Activated naive CD8-positive, alpha-beta T cell treated with anti-CD3 and anti-CD28 coated beads, Interleukin-2, amount 10 ng/mL, durations not matched to agents 7 days and 5 days (primary cell): Measurements from ENCODE around the gene B3GALT4. TPM values are rescaled to one million over a fixed set of nuclear protein-coding genes. Genes with fewer than 3 reads are reported as not detected.

ENCODE experiments used
- ATAC-seq: fragments of 150-1000 bp; cut with Tn5 transposase; one replicate; pipeline ENCODE4 v1.10.0; 2021; ENCODE audit warnings: low read depth, moderate library complexity
- POLR2A ChIA-PET: fragments of 350-600 bp; sonication (Branson Sonifier 250); formaldehyde crosslinking; loops from one replicate; lab custom pipeline; 2021; ENCODE audit warnings: antibody characterized with exemption; lab: Charles Lee
- DNase-seq: peaks from one replicate; pipeline ENCODE4 v3.0.0; 2021
- H3K27ac Mint-ChIP-seq: one replicate; pipeline ENCODE4 v1.8.0; 2022; ENCODE audit warnings: mild to moderate bottlenecking, mixed read lengths
- H3K27me3 Mint-ChIP-seq: one replicate; pipeline ENCODE4 v1.8.0; 2022; ENCODE audit warnings: mild to moderate bottlenecking, moderate library complexity, mixed read lengths
- H3K36me3 Mint-ChIP-seq: one replicate; pipeline ENCODE4 v1.8.0; 2021; ENCODE audit warnings: mild to moderate bottlenecking, mixed read lengths
- H3K4me1 Mint-ChIP-seq: one replicate; pipeline ENCODE4 v1.8.0; 2021; ENCODE audit warnings: mixed read lengths
- H3K4me3 Mint-ChIP-seq: one replicate; pipeline ENCODE4 v1.8.0; 2022; ENCODE audit warnings: mild to moderate bottlenecking, moderate library complexity, mixed read lengths
- H3K9me3 Mint-ChIP-seq: one replicate; pipeline ENCODE4 v1.8.0; 2021; ENCODE audit warnings: mixed read lengths
- total RNA-seq, 2 experiments: library from RNA; stranded (reverse); gene quantifications; one replicate each; pipeline ENCODE4 v1.2.3, GENCODE V29; 2021

The B3GALT4 gene
- total RNA-seq: 10 to 100 TPM; 32.0 to 35.4 TPM

GRCh38 chr6:33276864-33277662 is at the start of gene B3GALT4:
B3GALT4 (plus strand) TSS chr6:33277123; CDS start chr6:33277420, 297 bp downstream.
- DNase-seq (peak; percentile 86), ATAC-seq (peak; percentile 76)
- POLR2A ChIA-PET: interaction anchor here (0.5 to 4.4 kb wide), 26 partner anchors 12 to 308 kb away, joined by 3 to 107 read pairs (median 5); partner anchors contain the start of genes CUTA, HSD17B8, KIFC1 and PFDN6
- Mint-ChIP-seq H3K4me3 (peak within 1 kb of the TSS; percentile 97), H3K9me3 (no peaks in the 10 kb centered on the region), H3K27me3 (no peaks in the 10 kb centered on the region), H3K36me3 (peaks cover 41% of the 10 kb centered on the region), H3K27ac (peak within 1 kb of the TSS; percentile 98), H3K4me1 (peaks cover 46% of the 10 kb centered on the region)

DNA sequence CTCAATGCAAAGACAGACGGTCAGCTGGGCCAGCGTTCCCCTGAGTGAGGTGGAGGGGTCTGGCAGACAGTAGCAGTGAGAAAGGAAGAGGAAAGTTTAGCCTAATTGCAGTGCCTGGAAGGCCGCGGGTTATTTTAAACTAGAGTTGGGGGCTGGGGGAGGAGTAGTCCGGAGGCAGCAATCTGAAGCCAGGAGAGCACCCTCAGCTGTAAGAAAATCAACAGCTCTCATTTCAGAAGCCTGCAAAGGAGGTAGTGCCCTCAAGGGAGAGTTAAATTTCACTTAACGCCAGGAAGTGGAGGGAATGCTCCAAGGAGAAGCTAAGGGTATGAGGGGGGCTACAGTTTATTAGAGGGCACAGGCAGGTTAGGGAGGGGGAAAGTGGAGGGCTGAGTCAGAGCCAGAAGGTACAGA is 41.7 kb upstream of the B3GALT4 start:
- POLR2A ChIA-PET: interaction anchor here (0.6 kb wide), 1 partner anchor 175 kb away, joined by 3 read pairs; no protein-coding TSS in a partner anchor
- Mint-ChIP-seq H3K27me3 (peaks cover 28% of the 10 kb centered on the region), H3K36me3 (no peaks in the 10 kb centered on the region), H3K4me3 (no peak overlapping the region), H3K9me3 (no peaks in the 10 kb centered on the region), H3K27ac (no peak overlapping the region), H3K4me1 (peaks cover 1% of the 10 kb centered on the region)
- DNase-seq (no peak), ATAC-seq (no peak)

DNA sequence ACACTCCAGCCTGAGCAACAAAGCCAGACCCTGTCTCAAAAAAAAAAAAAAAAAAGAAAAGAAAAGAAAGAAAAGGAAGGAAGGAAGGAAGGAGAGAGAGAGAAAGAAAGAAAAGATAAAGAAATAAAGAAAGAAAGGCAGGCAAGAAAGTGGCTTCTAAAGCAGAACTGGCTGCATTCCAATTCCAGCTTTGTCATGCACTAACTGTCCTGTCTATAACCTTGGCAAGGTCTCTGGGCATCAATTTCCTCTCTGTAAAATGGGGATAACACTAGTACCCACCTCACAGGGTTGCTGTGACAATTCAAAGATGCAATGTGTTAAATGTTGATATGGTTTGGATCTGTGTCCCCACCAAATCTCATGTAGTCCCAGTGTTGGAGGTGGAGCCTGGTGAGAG is 40.6 kb upstream of the B3GALT4 start:
- H3K27ac Mint-ChIP-seq: no peak overlapping the region
- peaks cover 3% of the 10 kb centered on the region for H3K4me1 Mint-ChIP-seq
- no peak for ATAC-seq
- no peaks in the 10 kb centered on the region for H3K36me3 Mint-ChIP-seq
- H3K4me3 Mint-ChIP-seq: no peak overlapping the region
- POLR2A ChIA-PET: interaction anchor here (1.0 kb wide), 1 partner anchor 19 kb away, joined by 3 read pairs; no protein-coding TSS in a partner anchor
- H3K27me3 Mint-ChIP-seq: peaks cover 27% of the 10 kb centered on the region
- DNase-seq: no peak
- H3K9me3 Mint-ChIP-seq: no peaks in the 10 kb centered on the region

DNA sequence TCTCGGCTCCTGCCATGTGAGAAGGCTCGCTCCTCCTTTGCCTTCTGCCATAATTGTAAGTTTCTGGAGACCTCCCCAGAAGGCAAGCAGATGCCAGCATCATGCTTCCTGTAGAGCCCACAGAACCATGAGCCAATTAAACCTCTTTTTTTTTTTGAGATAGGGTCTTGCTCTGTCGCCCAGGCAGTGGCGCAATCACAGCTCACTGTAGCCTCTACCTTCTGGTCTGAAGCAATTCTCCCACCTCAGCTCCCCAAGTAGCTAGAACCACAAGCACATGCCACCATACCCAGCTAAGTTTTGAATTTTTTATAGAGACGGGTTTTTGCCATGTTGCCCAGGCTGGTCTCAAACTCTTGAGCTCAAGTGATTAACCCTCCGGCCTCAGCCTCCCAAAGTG is 40.1 kb upstream of the B3GALT4 start:
- Mint-ChIP-seq H3K27me3 (peaks cover 25% of the 10 kb centered on the region), H3K4me1 (peaks cover 4% of the 10 kb centered on the region)
- ATAC-seq: no peak

DNA sequence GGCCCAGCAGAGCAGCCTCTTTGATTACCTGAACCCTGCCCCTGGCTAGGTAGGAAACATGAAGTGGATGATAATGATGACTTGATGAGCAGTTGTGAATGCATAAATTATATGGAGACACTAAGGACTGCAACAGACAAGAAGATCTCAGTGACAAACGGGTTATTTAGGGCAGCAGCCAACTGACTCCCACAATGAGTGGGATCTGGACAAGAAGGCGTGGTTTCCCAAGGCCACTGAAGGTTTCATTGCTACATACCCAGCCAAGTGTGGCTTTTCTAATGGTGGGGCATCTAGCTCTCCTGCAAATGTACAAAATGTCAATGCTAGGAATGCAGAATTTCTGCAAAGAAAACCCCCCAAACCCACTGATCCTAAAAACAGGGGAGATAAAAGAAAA is 39.2 kb upstream of the B3GALT4 start:
- Mint-ChIP-seq H3K4me1 (peaks cover 11% of the 10 kb centered on the region), H3K4me3 (no peak overlapping the region), H3K27me3 (peaks cover 28% of the 10 kb centered on the region), H3K9me3 (no peaks in the 10 kb centered on the region), H3K27ac (no peak overlapping the region), H3K36me3 (no peaks in the 10 kb centered on the region)
- POLR2A ChIA-PET: interaction anchor here (0.6 kb wide), 1 partner anchor 18 kb away, joined by 6 read pairs; no protein-coding TSS in a partner anchor
- no peak for ATAC-seq
- DNase-seq: no peak

More for the DNA sequence above, 40.1 kb upstream of the B3GALT4 start:
- POLR2A ChIA-PET: interaction anchor here (1.0 kb wide), 1 partner anchor 18 kb away, joined by 3 read pairs; no protein-coding TSS in a partner anchor
- Mint-ChIP-seq H3K9me3 (no peaks in the 10 kb centered on the region), H3K4me3 (no peak overlapping the region), H3K27ac (no peak overlapping the region), H3K36me3 (no peaks in the 10 kb centered on the region)
- DNase-seq: no peak

DNA sequence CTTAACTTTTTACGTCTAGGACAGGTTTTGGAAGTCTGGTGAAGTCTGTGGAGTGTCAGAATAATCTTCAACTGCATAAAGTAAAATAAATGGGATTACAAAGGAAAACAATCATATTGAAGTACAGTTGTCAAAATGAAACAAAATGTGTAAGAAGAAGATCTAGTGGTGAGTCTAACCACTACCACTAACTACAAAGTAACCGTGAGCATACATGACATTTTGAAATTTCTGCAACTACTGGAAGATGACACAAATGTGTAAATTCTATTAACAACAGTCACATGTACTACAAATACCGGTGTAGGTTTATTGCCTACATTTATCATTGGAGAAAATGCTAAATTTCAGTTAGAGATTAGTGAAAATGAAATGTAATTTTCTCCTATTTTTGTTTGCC is 35.0 kb upstream of the B3GALT4 start:
- no peak for DNase-seq
- peak overlapping the region; percentile 36 for H3K27ac Mint-ChIP-seq
- peaks cover 14% of the 10 kb centered on the region for H3K4me1 Mint-ChIP-seq
- H3K36me3 Mint-ChIP-seq: no peaks in the 10 kb centered on the region
- H3K27me3 Mint-ChIP-seq: peaks cover 28% of the 10 kb centered on the region
- POLR2A ChIA-PET: interaction anchor here (0.6 to 1.3 kb wide), 2 partner anchors 20 to 36 kb away, joined by 3 to 4 read pairs; no protein-coding TSS in a partner anchor
- ATAC-seq: peak; percentile 72
- H3K9me3 Mint-ChIP-seq: no peaks in the 10 kb centered on the region
- H3K4me3 Mint-ChIP-seq: peak overlapping the region; percentile 53

- H3K4me3 Mint-ChIP-seq: no peak overlapping the region
- ATAC-seq: no peak
- POLR2A ChIA-PET: no interaction called here
- no peak for DNase-seq
- H3K9me3 Mint-ChIP-seq: no peaks in the 10 kb centered on the region
- H3K27me3 Mint-ChIP-seq: peaks cover 18% of the 10 kb centered on the region
- no peak overlapping the region for H3K27ac Mint-ChIP-seq
- no peaks in the 10 kb centered on the region for H3K36me3 Mint-ChIP-seq
- peaks cover 18% of the 10 kb centered on the region for H3K4me1 Mint-ChIP-seq
These were observed 33.4 kb upstream of the B3GALT4 start for GRCh38 chr6:33243476-33243875.

GRCh38 chr6:33247977-33248642 is 28.8 kb upstream of the B3GALT4 start:
- Mint-ChIP-seq H3K27me3 (peaks cover 8% of the 10 kb centered on the region), H3K27ac (peak overlapping the region; percentile 91), H3K9me3 (no peaks in the 10 kb centered on the region), H3K36me3 (peaks cover 14% of the 10 kb centered on the region), H3K4me1 (peaks cover 29% of the 10 kb centered on the region), H3K4me3 (peak overlapping the region; percentile 87)
- DNase-seq (peak; percentile 92), ATAC-seq (peak; percentile 31)
- POLR2A ChIA-PET: interaction anchor here (0.7 to 4.1 kb wide), 15 partner anchors 8 to 277 kb away, joined by 3 to 39 read pairs (median 5); partner anchors contain the start of genes B3GALT4, RING1, RPS18 and RXRB

DNA sequence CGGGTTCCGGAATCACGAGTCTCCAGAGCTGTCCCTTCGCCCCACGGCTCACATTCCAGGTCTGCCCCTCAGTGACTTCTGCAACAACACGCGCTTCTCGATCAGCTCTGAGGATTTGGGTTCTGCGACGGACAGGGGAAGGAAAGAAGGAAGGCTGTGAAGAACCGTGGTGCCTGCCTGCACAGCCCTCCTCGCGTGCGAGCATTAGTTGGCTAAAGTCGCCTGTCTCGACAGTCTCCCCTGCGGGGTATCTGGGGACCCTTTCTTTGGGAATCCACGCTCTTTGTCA is 28.3 kb upstream of the B3GALT4 start:
- peaks cover 14% of the 10 kb centered on the region for H3K36me3 Mint-ChIP-seq
- peak overlapping the region; percentile 87 for H3K4me3 Mint-ChIP-seq
- peaks cover 26% of the 10 kb centered on the region for H3K4me1 Mint-ChIP-seq
- peaks cover 6% of the 10 kb centered on the region for H3K27me3 Mint-ChIP-seq
- no peaks in the 10 kb centered on the region for H3K9me3 Mint-ChIP-seq
- no peak for DNase-seq
- H3K27ac Mint-ChIP-seq: peak overlapping the region; percentile 91
- ATAC-seq: no peak
- POLR2A ChIA-PET: interaction anchor here (0.8 to 4.1 kb wide), 16 partner anchors 9 to 277 kb away, joined by 3 to 39 read pairs (median 6); partner anchors contain the start of genes B3GALT4, PFDN6, RING1 and RPS18

- Mint-ChIP-seq H3K4me3 (peak overlapping the region; percentile 87), H3K36me3 (peaks cover 14% of the 10 kb centered on the region), H3K4me1 (peaks cover 26% of the 10 kb centered on the region), H3K9me3 (no peaks in the 10 kb centered on the region), H3K27ac (peak overlapping the region; percentile 91), H3K27me3 (peaks cover 6% of the 10 kb centered on the region)
- ATAC-seq: peak; percentile 94
- peak; percentile 92 for DNase-seq
- POLR2A ChIA-PET: interaction anchor here (1.0 to 4.1 kb wide), 19 partner anchors 9 to 278 kb away, joined by 3 to 39 read pairs (median 6); partner anchors contain the start of genes B3GALT4, HSD17B8, PFDN6 and RING1
These were observed 27.8 kb upstream of the B3GALT4 start for GRCh38 chr6:33248932-33249731.

GRCh38 chr6:33249732-33250630 is 26.9 kb upstream of the B3GALT4 start:
- Mint-ChIP-seq H3K4me1 (peaks cover 26% of the 10 kb centered on the region), H3K27me3 (peaks cover 6% of the 10 kb centered on the region), H3K9me3 (no peaks in the 10 kb centered on the region), H3K36me3 (peaks cover 14% of the 10 kb centered on the region), H3K4me3 (peak overlapping the region; percentile 87), H3K27ac (peak overlapping the region; percentile 91)
- POLR2A ChIA-PET: interaction anchor here (0.5 to 4.1 kb wide), 15 partner anchors 10 to 279 kb away, joined by 3 to 39 read pairs (median 6); partner anchors contain the start of genes B3GALT4, HSD17B8, PFDN6 and RING1
- DNase-seq: no peak
- ATAC-seq: peak; percentile 0
